ENCODE data around the gene CCT3.
A peak's percentile ranks its signal among the peaks of the same experiment; 100 is the strongest.

GRCh38 chr1:156347331-156347730 is 9.2 kb upstream of the CCT3 start:
- no peak for TF ChIP-seq CTCF (IDR thresholded peaks at IDR 0.05)
- no peak for TF ChIP-seq YY1 (IDR thresholded peaks at IDR 0.05; ENCODE audit: low read depth)
- no peak for TF ChIP-seq TAF1 (IDR thresholded peaks at IDR 0.05; ENCODE audit: borderline replicate concordance, low read depth, low read length)
- peak; percentile 24; the same call in 1 of the 2 replicates for TF ChIP-seq FOSL2 (IDR thresholded peaks at IDR 0.05; ENCODE audit: borderline replicate concordance, low read depth)
- TF ChIP-seq POLR2AphosphoS5 (IDR thresholded peaks at IDR 0.05; ENCODE audit: low read depth, low read length), result no peak; the same call in 1 of the 2 replicates
- no peak for TF ChIP-seq USF2 (IDR thresholded peaks at IDR 0.05; ENCODE audit: borderline replicate concordance, low read depth, low read length)
- 0 out of 2 replicates have a peak, but pooled peaks have one; percentile 12 for TF ChIP-seq JUND (IDR thresholded peaks at IDR 0.05)
- no peak for TF ChIP-seq RCOR1 (IDR thresholded peaks at IDR 0.05; ENCODE audit: low read length)
- TF ChIP-seq USF1 (IDR thresholded peaks at IDR 0.05; ENCODE audit: borderline replicate concordance, low read depth), result peak; percentile 65; the same call in 1 of the 2 replicates
- TF ChIP-seq FOXM1 (IDR thresholded peaks at IDR 0.05; ENCODE audit: low read depth), result no peak
- peak; percentile 85 for TF ChIP-seq TCF12 (IDR thresholded peaks at IDR 0.05)
- peak; percentile 69 for TF ChIP-seq MAX (IDR thresholded peaks at IDR 0.05; ENCODE audit: low read depth)
- TF ChIP-seq NRF1 (IDR thresholded peaks at IDR 0.05; ENCODE audit: low read depth, low read length), result no peak
